Epidermal melanocyte (primary cell): ENCODE measurements around the gene COA6.
"Not testable (repeated sequence)": the region's sequence is repeated elsewhere in the genome, so short reads cannot be mapped to it uniquely, and the experiment has no call there.

Experiments used
- DNase-seq: peaks from one replicate; pipeline ENCODE4 v3.0.0; 2011; ENCODE audit warnings: low spot score; ENCODE audit not compliant: insufficient read length

Gene COA6

GRCh38 chr1:234373064-234373958 is at the start of gene COA6:
TSS of gene COA6 (plus strand) at chr1:234373456. CDS start at chr1:234373467, 11 bp downstream.
- DNase-seq, result peak; percentile 81

- DNase-seq, result no peak
Measured at GRCh38 chr1:234324821-234325220, 48.4 kb upstream of the COA6 start.

- DNase-seq, result no peak
Measured at GRCh38 chr1:234325878-234326496, 47.3 kb upstream of the COA6 start.

GRCh38 chr1:234326497-234327366 is 46.5 kb upstream of the COA6 start:
- DNase-seq, result no peak

GRCh38 chr1:234327577-234328164 is 45.6 kb upstream of the COA6 start:
- DNase-seq, result no peak

- DNase-seq, result no peak
Measured at GRCh38 chr1:234330843-234331215, 42.4 kb upstream of the COA6 start.

- DNase-seq, result no peak
Measured at GRCh38 chr1:234331507-234331906, 41.7 kb upstream of the COA6 start.

GRCh38 chr1:234336359-234336758 is 36.9 kb upstream of the COA6 start:
- no peak for DNase-seq

GRCh38 chr1:234337233-234337632 is 36.0 kb upstream of the COA6 start:
- DNase-seq, result no peak

- DNase-seq, result no peak
Measured at GRCh38 chr1:234340528-234340927, 32.7 kb upstream of the COA6 start.

GRCh38 chr1:234342774-234343173 is 30.5 kb upstream of the COA6 start:
- DNase-seq, result no peak

GRCh38 chr1:234345237-234345636 is 28.0 kb upstream of the COA6 start:
- DNase-seq, result no peak

GRCh38 chr1:234348964-234349363 is 24.3 kb upstream of the COA6 start:
- DNase-seq, result no peak

- DNase-seq, result no peak
Measured at GRCh38 chr1:234355782-234356510, 17.3 kb upstream of the COA6 start.

GRCh38 chr1:234356615-234357269 is 16.5 kb upstream of the COA6 start:
- not testable (repeated sequence) for DNase-seq

GRCh38 chr1:234357831-234358230 is 15.4 kb upstream of the COA6 start:
- no peak for DNase-seq

- no peak for DNase-seq
Measured at GRCh38 chr1:234361102-234361603, 12.1 kb upstream of the COA6 start.

GRCh38 chr1:234362558-234362957 is 10.7 kb upstream of the COA6 start:
- no peak for DNase-seq

GRCh38 chr1:234368320-234369032 is 4.8 kb upstream of the COA6 start:
- DNase-seq, result no peak
